Vagina (tissue), 2 donors: ENCODE measurements around the gene NAPEPLD.

Experiments
- POLR2A ChIP-seq, 2 donors: fragments of 450-650 bp; IDR thresholded peaks; one replicate each; pipeline ENCODE4 v1.6.1; 2017; ENCODE audit warnings: antibody characterized with exemption in 2 of 2, mild to moderate bottlenecking in 2 of 2, moderate library complexity in 2 of 2
- POLR2AphosphoS5 ChIP-seq, 2 donors: sonication (generic); formaldehyde crosslinking; IDR thresholded peaks; one replicate each; pipeline ENCODE4 v1.9.0; 2017; ENCODE audit warnings: antibody characterized with exemption in 2 of 2, mild to moderate bottlenecking in 2 of 2, low read depth in 1 of 2; ENCODE audit not compliant: insufficient read depth in 1 of 2
- TF ChIP-seq, protein P1 (sequence below), 3 experiments: fragments of 450-650 bp in 2 of 3; fragments of 200-600 bp in 1 of 3; sonication (generic) in 1 of 3; IDR thresholded peaks; one replicate each; pipeline ENCODE4 v1.5.1; 2017 to 2019; ENCODE audit warnings: antibody characterized with exemption in 3 of 3, mild to moderate bottlenecking in 2 of 3, moderate library complexity in 2 of 3

DNA sequence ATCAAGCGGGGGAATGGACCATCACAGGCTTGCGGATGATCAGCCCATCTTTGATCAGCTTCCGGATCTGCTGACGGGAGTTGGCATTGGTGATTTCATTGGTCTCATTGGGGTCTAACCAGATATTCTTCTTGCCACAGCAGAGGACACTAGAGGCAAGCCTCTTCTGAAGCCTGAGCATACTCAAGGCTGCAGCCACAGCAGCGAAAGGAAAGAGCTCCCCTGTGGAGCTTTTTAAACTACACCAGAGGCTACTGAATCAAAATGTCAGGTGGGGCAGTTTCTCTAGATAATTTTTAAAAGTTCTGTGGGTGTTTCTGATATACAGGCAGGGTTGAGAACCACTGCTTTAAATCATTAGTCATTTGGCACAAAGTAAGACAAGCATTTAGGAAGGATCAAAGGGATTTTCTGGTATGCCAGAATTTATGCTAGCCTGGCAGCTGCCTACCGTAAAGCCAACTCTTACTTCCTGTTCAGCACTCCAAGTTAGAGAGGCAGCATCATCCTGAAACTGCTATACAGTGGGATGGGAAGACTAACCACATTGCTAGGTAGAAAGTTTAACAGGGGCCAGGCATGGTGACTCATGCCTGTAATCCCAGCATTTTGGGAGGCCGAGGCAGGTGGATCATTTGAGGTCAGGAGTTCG lies 7.0 kb downstream of the NAPEPLD start:
- TF ChIP-seq, protein P1, sequence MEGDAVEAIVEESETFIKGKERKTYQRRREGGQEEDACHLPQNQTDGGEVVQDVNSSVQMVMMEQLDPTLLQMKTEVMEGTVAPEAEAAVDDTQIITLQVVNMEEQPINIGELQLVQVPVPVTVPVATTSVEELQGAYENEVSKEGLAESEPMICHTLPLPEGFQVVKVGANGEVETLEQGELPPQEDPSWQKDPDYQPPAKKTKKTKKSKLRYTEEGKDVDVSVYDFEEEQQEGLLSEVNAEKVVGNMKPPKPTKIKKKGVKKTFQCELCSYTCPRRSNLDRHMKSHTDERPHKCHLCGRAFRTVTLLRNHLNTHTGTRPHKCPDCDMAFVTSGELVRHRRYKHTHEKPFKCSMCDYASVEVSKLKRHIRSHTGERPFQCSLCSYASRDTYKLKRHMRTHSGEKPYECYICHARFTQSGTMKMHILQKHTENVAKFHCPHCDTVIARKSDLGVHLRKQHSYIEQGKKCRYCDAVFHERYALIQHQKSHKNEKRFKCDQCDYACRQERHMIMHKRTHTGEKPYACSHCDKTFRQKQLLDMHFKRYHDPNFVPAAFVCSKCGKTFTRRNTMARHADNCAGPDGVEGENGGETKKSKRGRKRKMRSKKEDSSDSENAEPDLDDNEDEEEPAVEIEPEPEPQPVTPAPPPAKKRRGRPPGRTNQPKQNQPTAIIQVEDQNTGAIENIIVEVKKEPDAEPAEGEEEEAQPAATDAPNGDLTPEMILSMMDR (IDR thresholded peaks at IDR 0.05): no peak
- TF ChIP-seq POLR2A (IDR thresholded peaks at IDR 0.05) (no peak), POLR2AphosphoS5 (IDR thresholded peaks at IDR 0.05; ENCODE audit: insufficient read depth in 1 of 2, low read depth in 1 of 2) (no peak)
